Osteoblast (primary cell): Measurements from ENCODE around the gene CLVS2. TPM values are rescaled to one million over a fixed set of nuclear protein-coding genes. Genes with fewer than 3 reads are reported as not detected.

ENCODE experiments used
- DNase-seq: peaks from one replicate; pipeline ENCODE4 v3.0.0; 2011; ENCODE audit warnings: low spot score, mixed read lengths; ENCODE audit not compliant: insufficient read length; ENCODE audit errors: missing footprints
- H2AFZ ChIP-seq: 2 replicates; pipeline ENCODE4 v1.6.0; 2011; ENCODE audit warnings: mild to moderate bottlenecking, low read length
- H3K27ac ChIP-seq: 2 replicates; pipeline ENCODE4 v1.5.1; 2011; ENCODE audit warnings: mild to moderate bottlenecking, low read depth, low read length, moderate library complexity
- H3K27me3 ChIP-seq: 2 replicates; pipeline ENCODE4 v1.6.0; 2012; ENCODE audit warnings: mild to moderate bottlenecking, control low read depth, inconsistent platforms, low read length, moderate library complexity; ENCODE audit not compliant: insufficient read depth
- H3K36me3 ChIP-seq: 2 replicates; pipeline ENCODE4 v1.5.1; 2011; ENCODE audit warnings: mild to moderate bottlenecking, low read length, control low read depth, moderate library complexity; ENCODE audit not compliant: insufficient read depth
- H3K4me1 ChIP-seq: 2 replicates; pipeline ENCODE4 v1.5.1; 2011; ENCODE audit warnings: mild to moderate bottlenecking, low read length, control low read depth, moderate library complexity; ENCODE audit not compliant: insufficient read depth
- H3K4me2 ChIP-seq: 2 replicates; pipeline ENCODE4 v1.6.0; 2011; ENCODE audit warnings: mild to moderate bottlenecking, low read length; ENCODE audit not compliant: insufficient read depth
- H3K4me3 ChIP-seq: fragments of 200-600 bp; sonication (generic); 3 replicates; pipeline ENCODE4 v1.5.1; 2012; ENCODE audit warnings: mild to moderate bottlenecking, low read length, inconsistent platforms; ENCODE audit not compliant: insufficient read depth
- H3K79me2 ChIP-seq: 2 replicates; pipeline ENCODE4 v1.6.0; 2012; ENCODE audit warnings: mild to moderate bottlenecking, low read length, control low read depth, inconsistent platforms; ENCODE audit not compliant: insufficient read depth
- H3K9me3 ChIP-seq: 2 replicates; pipeline ENCODE4 v1.5.1; 2011; ENCODE audit warnings: low read depth, low read length, control low read depth
- H4K20me1 ChIP-seq: 2 replicates; pipeline ENCODE4 v1.6.0; 2012; ENCODE audit warnings: mild to moderate bottlenecking, low read length, control low read depth; ENCODE audit not compliant: insufficient read depth
- total RNA-seq: library from RNA; depleted of rRNA; stranded (reverse); fragments of >200 nt; gene quantifications from 2 replicates; pipeline ENCODE4 v1.2.3, GENCODE V29; 2012
- TF ChIP-seq, protein P1 (sequence below): IDR thresholded peaks from 2 replicates; pipeline ENCODE4 v1.5.1; 2011; ENCODE audit warnings: mild to moderate bottlenecking, low read depth, low read length, moderate library complexity; ENCODE audit errors: extremely low read depth

CLVS2 gene
- total RNA-seq, 1 donor = not detected

DNA sequence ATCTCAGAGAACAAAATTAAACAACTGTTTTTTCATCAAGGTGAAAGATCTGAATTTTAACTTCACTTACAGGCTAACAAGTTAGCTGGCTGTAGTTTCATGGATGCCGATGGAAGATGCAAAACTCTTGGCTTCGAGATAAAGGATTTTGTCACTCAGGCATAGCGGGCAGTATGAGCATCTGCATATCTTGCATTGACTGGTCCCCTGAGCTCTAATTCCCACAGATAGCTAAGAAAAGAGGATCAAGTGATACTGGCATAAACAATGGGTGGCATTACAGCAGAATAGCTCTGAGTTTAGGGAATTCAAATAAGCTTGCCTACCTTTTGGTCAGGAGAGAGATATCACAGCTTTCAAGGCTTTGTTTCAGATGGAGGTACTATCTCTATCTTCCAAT is 1.8 kb upstream of the CLVS2 start:
- Histone ChIP-seq H3K9me3 (no peaks in the 10 kb centered on the region), H3K4me2 (no peak overlapping the region), H4K20me1 (no peaks in the 10 kb centered on the region), H2AFZ (no peak overlapping the region), H3K79me2 (no peaks in the 10 kb centered on the region), H3K27me3 (peaks cover 18% of the 10 kb centered on the region), H3K36me3 (no peaks in the 10 kb centered on the region), H3K4me3 (no peak overlapping the region), H3K27ac (no peak overlapping the region), H3K4me1 (no peaks in the 10 kb centered on the region)
- no peak for DNase-seq
- TF ChIP-seq, protein P1, sequence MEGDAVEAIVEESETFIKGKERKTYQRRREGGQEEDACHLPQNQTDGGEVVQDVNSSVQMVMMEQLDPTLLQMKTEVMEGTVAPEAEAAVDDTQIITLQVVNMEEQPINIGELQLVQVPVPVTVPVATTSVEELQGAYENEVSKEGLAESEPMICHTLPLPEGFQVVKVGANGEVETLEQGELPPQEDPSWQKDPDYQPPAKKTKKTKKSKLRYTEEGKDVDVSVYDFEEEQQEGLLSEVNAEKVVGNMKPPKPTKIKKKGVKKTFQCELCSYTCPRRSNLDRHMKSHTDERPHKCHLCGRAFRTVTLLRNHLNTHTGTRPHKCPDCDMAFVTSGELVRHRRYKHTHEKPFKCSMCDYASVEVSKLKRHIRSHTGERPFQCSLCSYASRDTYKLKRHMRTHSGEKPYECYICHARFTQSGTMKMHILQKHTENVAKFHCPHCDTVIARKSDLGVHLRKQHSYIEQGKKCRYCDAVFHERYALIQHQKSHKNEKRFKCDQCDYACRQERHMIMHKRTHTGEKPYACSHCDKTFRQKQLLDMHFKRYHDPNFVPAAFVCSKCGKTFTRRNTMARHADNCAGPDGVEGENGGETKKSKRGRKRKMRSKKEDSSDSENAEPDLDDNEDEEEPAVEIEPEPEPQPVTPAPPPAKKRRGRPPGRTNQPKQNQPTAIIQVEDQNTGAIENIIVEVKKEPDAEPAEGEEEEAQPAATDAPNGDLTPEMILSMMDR = no peak

DNA sequence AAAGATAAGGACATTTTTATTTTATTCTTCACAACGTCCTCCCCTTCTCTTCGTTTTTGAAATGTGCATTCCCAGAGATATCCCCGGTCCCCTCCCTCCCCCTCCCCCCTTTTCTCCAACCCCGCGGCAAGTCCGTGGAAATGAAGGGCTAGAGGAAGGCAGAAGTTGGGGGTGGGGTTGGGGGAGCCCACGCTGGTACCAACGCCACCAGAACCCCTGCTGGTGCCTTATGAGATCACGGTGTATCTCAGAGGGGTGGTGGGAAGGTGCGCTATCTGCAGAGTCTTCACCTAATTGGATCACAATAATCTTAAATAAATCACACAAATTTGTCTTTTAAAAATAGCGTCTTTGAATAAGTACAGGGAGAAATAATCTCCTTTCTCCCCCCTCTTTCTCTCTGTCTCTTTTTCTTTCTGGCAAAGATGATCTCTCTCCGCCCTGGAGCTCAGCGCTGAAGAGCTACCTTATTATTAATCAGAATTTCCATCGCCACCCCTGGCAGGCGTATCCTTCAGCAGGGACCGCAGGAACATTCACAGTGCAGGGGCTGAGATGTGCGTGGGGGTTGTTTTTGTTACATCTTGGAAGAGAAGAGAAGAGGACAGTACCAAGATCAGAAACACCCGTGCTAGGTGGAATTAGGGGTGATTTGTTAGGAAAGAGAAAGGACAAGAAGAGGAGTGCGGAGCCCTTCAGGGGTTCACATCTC is 915 bp downstream of the CLVS2 start:
- peaks cover 18% of the 10 kb centered on the region for H3K27me3 ChIP-seq
- H3K4me3 ChIP-seq = no peak overlapping the region
- no peak for DNase-seq
- H3K4me2 ChIP-seq = peak overlapping the region; percentile 56
- no peaks in the 10 kb centered on the region for H3K36me3 ChIP-seq
- H3K79me2 ChIP-seq = no peaks in the 10 kb centered on the region
- no peak overlapping the region for H2AFZ ChIP-seq
- TF ChIP-seq, protein P1 = no peak
- no peaks in the 10 kb centered on the region for H4K20me1 ChIP-seq
- no peaks in the 10 kb centered on the region for H3K9me3 ChIP-seq
- no peak overlapping the region for H3K27ac ChIP-seq
- H3K4me1 ChIP-seq = no peaks in the 10 kb centered on the region

DNA sequence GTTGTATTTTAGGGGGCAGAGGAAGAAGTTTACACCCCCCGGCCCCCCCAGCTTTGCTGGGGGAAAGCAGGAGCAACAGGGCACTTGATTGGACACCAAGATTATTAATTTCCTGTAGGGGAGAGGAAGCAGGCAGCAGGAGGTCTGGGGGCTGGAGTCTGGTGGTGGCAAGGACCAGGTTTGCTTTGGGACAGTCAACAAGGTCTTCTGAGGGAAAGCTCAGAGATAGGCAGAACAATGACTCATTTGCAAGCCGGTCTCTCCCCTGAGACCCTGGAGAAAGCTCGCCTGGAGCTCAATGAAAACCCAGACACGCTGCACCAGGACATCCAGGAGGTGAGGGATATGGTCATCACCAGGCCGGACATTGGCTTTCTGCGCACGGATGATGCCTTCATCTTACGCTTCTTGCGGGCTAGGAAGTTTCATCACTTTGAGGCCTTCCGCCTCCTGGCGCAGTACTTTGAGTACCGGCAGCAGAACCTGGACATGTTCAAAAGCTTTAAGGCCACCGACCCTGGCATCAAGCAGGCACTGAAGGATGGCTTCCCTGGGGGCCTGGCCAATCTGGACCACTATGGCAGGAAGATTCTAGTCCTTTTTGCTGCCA is 1.6 kb downstream of the CLVS2 start:
- Histone ChIP-seq H3K4me2 (no peak overlapping the region), H3K36me3 (no peaks in the 10 kb centered on the region), H3K27me3 (peaks cover 18% of the 10 kb centered on the region), H3K27ac (no peak overlapping the region), H3K79me2 (no peaks in the 10 kb centered on the region), H3K4me3 (no peak overlapping the region), H4K20me1 (no peaks in the 10 kb centered on the region), H3K9me3 (no peaks in the 10 kb centered on the region), H2AFZ (no peak overlapping the region), H3K4me1 (no peaks in the 10 kb centered on the region)
- TF ChIP-seq, protein P1 = no peak
- no peak for DNase-seq

DNA sequence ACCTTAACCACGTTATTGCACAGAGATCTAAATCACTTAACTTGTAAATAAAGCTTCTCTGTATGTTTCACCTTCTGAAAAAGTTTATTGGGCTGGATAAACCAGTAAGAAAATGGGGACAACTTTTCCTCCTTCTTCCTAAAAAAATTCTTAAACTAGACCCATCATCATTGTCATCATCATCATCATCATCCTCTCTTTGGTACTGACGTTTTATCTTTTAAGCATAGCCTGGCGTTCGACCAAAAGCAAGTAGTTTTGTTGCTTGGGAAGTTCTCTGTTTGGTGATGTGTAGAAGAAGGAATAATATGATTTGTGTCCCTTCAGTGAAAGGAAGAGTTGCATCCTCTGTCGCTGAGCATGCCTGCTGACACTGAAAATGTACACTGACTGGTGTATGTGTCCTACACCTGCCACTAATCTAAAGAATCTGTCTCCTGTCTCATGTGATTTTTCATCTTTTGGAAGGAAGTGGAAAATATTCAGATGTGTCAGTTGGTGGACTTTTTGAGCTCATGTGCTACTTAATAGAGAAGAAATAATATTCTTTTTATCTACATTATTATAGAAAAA is 2.5 kb downstream of the CLVS2 start:
- Histone ChIP-seq H3K9me3 (no peaks in the 10 kb centered on the region), H3K4me1 (no peaks in the 10 kb centered on the region), H3K79me2 (no peaks in the 10 kb centered on the region), H4K20me1 (no peaks in the 10 kb centered on the region), H3K4me3 (no peak overlapping the region), H3K27ac (no peak overlapping the region), H3K27me3 (peaks cover 18% of the 10 kb centered on the region), H3K4me2 (no peak overlapping the region), H2AFZ (no peak overlapping the region), H3K36me3 (no peaks in the 10 kb centered on the region)
- TF ChIP-seq, protein P1 = no peak
- DNase-seq = no peak
